ENCODE data around the gene NEMF.

DNA sequence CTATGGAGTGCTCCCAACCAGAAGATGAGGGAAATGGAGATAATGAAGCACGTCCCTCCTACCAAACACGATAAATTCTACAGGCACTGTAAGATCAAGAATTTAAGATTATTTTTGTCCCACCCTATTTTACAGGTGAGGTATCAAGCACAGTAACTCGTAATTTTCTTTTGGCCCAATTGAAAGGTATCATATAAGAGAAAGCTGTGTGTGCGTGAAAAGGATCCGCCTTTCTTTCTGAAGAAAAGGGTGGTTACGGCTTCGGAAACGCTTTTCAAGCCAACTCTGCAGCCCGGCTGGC, 85.4 kb downstream of the NEMF start:
- TF ChIP-seq EZH2 (IDR thresholded peaks at IDR 0.05) (no peak), CTCF (IDR thresholded peaks at IDR 0.05 in 2 of 3, conservative IDR thresholded peaks at IDR 0.05 in 1 of 3; ENCODE audit: borderline replicate concordance in 1 of 3, insufficient read depth in 1 of 3, low read depth in 2 of 3, low read length in 2 of 3) (no peak), JUND (IDR thresholded peaks at IDR 0.05) (no peak), ZBTB33 (IDR thresholded peaks at IDR 0.05; ENCODE audit: extremely low read depth, insufficient replicate concordance, low read length) (no peak)
